H9 (cell line): Measurements from ENCODE around the gene RAB11FIP5. TPM values are rescaled to one million over a fixed set of nuclear protein-coding genes. Genes with fewer than 3 reads are reported as not detected.

Source experiments
- DNase-seq: peaks from one replicate; pipeline ENCODE4 v3.0.0-alpha.2; 2017
- H2AFZ ChIP-seq: one replicate; pipeline ENCODE4 v1.6.1; 2013; ENCODE audit warnings: mild to moderate bottlenecking, low read length, control low read depth, moderate library complexity
- H2AK5ac ChIP-seq: 2 replicates; pipeline ENCODE4 v1.6.1; 2013; ENCODE audit warnings: low read length, control low read depth, mixed read lengths; ENCODE audit not compliant: insufficient read length
- H2BK120ac ChIP-seq: one replicate; pipeline ENCODE4 v1.6.1; 2013; ENCODE audit warnings: low read depth, mild to moderate bottlenecking, low read length, control low read depth, inconsistent platforms; ENCODE audit not compliant: poor library complexity, severe bottlenecking
- H2BK12ac ChIP-seq: 2 replicates; pipeline ENCODE4 v1.6.1; 2013; ENCODE audit warnings: low read length, control low read depth, mixed read lengths, low read depth; ENCODE audit not compliant: insufficient read length
- H2BK15ac ChIP-seq: 2 replicates; pipeline ENCODE4 v1.6.1; 2013; ENCODE audit warnings: low read depth, low read length, control low read depth
- H2BK20ac ChIP-seq: one replicate; pipeline ENCODE4 v1.6.1; 2013; ENCODE audit warnings: low read depth, mild to moderate bottlenecking, low read length, control low read depth, inconsistent platforms; ENCODE audit not compliant: poor library complexity, severe bottlenecking
- H2BK5ac ChIP-seq: 2 replicates; pipeline ENCODE4 v1.6.1; 2013; ENCODE audit warnings: low read length, control low read depth, mixed read lengths; ENCODE audit not compliant: insufficient read length
- H3K14ac ChIP-seq: 2 replicates; pipeline ENCODE4 v1.6.1; 2013; ENCODE audit warnings: low read length, control low read depth; ENCODE audit not compliant: insufficient read depth
- H3K18ac ChIP-seq: 2 replicates; pipeline ENCODE4 v1.6.1; 2013; ENCODE audit warnings: low read depth, mild to moderate bottlenecking, mixed read lengths, low read length, control low read depth; ENCODE audit not compliant: insufficient read length
- H3K23ac ChIP-seq: 2 replicates; pipeline ENCODE4 v1.6.1; 2013; ENCODE audit warnings: low read length, control low read depth, mixed read lengths, low read depth; ENCODE audit not compliant: insufficient read length
- H3K23me2 ChIP-seq: 2 replicates; pipeline ENCODE4 v1.6.1; 2013; ENCODE audit warnings: low read depth, mild to moderate bottlenecking, mixed read lengths, low read length, control low read depth; ENCODE audit not compliant: insufficient read length, poor library complexity, severe bottlenecking
- H3K27ac ChIP-seq: 2 replicates; pipeline ENCODE4 v1.5.1; 2013; ENCODE audit warnings: low read length, control low read depth, mixed read lengths, low read depth; ENCODE audit not compliant: insufficient read length
- H3K27me3 ChIP-seq: 2 replicates; pipeline ENCODE4 v1.6.1; 2013; ENCODE audit warnings: low read length, control low read depth, inconsistent platforms; ENCODE audit not compliant: insufficient read depth
- H3K4ac ChIP-seq: 2 replicates; pipeline ENCODE4 v1.6.1; 2013; ENCODE audit warnings: low read depth, mild to moderate bottlenecking, control low read depth, inconsistent platforms, low read length, moderate library complexity
- H3K4me1 ChIP-seq: 2 replicates; pipeline ENCODE4 v1.6.1; 2013; ENCODE audit warnings: low read length, control low read depth, inconsistent platforms; ENCODE audit not compliant: insufficient read depth
- H3K4me2 ChIP-seq: 2 replicates; pipeline ENCODE4 v1.6.1; 2013; ENCODE audit warnings: low read length, control low read depth, mixed read lengths; ENCODE audit not compliant: insufficient read length, insufficient read depth
- H3K56ac ChIP-seq: 2 replicates; pipeline ENCODE4 v1.6.1; 2013; ENCODE audit warnings: low read depth, mild to moderate bottlenecking, mixed read lengths, low read length, control low read depth; ENCODE audit not compliant: insufficient read length
- H3K79me1 ChIP-seq: 2 replicates; pipeline ENCODE4 v1.6.1; 2013; ENCODE audit warnings: low read depth, mild to moderate bottlenecking, moderate library complexity, low read length, control low read depth, inconsistent platforms; ENCODE audit not compliant: insufficient read depth, poor library complexity, severe bottlenecking
- H3K79me2 ChIP-seq: 2 replicates; pipeline ENCODE4 v1.6.1; 2013; ENCODE audit warnings: low read length, control low read depth, inconsistent platforms; ENCODE audit not compliant: insufficient read depth
- H3K9ac ChIP-seq: 2 replicates; pipeline ENCODE4 v1.6.1; 2013; ENCODE audit warnings: low read length, control low read depth, mixed read lengths; ENCODE audit not compliant: insufficient read length; ENCODE audit errors: extremely low read depth
- H3K9me3 ChIP-seq: one replicate; pipeline ENCODE4 v1.6.1; 2013; ENCODE audit warnings: low read depth, low read length, inconsistent platforms; ENCODE audit not compliant: control insufficient read depth
- H3T11ph ChIP-seq: one replicate; pipeline ENCODE4 v1.6.1; 2013; ENCODE audit warnings: mild to moderate bottlenecking, low read length, control low read depth, inconsistent platforms
- H4K20me1 ChIP-seq: one replicate; pipeline ENCODE4 v1.6.1; 2013; ENCODE audit not compliant: control insufficient read depth, insufficient read length, insufficient read depth
- H4K5ac ChIP-seq: 2 replicates; pipeline ENCODE4 v1.6.1; 2013; ENCODE audit warnings: low read depth, mild to moderate bottlenecking, mixed read lengths, low read length, control low read depth; ENCODE audit not compliant: insufficient read length
- H4K8ac ChIP-seq: replicated peaks from 2 replicates; pipeline ENCODE4 v1.6.1; 2013; ENCODE audit warnings: low read length, control low read depth, mixed read lengths, low read depth; ENCODE audit not compliant: insufficient read length
- H4K91ac ChIP-seq: 2 replicates; pipeline ENCODE4 v1.6.1; 2013; ENCODE audit warnings: low read depth, mild to moderate bottlenecking, moderate library complexity, mixed read lengths, low read length, control low read depth; ENCODE audit not compliant: insufficient read length
- H3K27ac Mint-ChIP-seq, 3 experiments: 2 replicates in 2 of 3; 3 replicates in 1 of 3; pipeline ENCODE4 v1.8.0; 2020 to 2021; ENCODE audit warnings: mixed read lengths in 3 of 3, mild to moderate bottlenecking in 1 of 3, moderate library complexity in 1 of 3
- H3K27me3 Mint-ChIP-seq: 2 replicates; pipeline ENCODE4 v1.8.0; 2021; ENCODE audit warnings: low read depth, mild to moderate bottlenecking, moderate library complexity, mixed read lengths
- H3K36me3 Mint-ChIP-seq, 3 experiments: 2 replicates in 2 of 3; 3 replicates in 1 of 3; pipeline ENCODE4 v1.8.0; 2020 to 2021; ENCODE audit warnings: low read depth in 3 of 3, mixed read lengths in 3 of 3; ENCODE audit not compliant: insufficient read depth in 1 of 3
- H3K4me1 Mint-ChIP-seq, 2 experiments: 2 replicates each; pipeline ENCODE4 v1.8.0; 2020; ENCODE audit warnings: mixed read lengths in 2 of 2
- H3K4me3 Mint-ChIP-seq, 2 experiments: 2 replicates in 1 of 2; 3 replicates in 1 of 2; pipeline ENCODE4 v1.8.0; 2020 to 2021; ENCODE audit warnings: mild to moderate bottlenecking in 2 of 2, mixed read lengths in 2 of 2, moderate library complexity in 1 of 2
- H3K9me3 Mint-ChIP-seq, 2 experiments: 2 replicates in 1 of 2; 3 replicates in 1 of 2; pipeline ENCODE4 v1.8.0; 2020; ENCODE audit warnings: mild to moderate bottlenecking in 2 of 2, mixed read lengths in 2 of 2, moderate library complexity in 1 of 2
- WGBS: extraction: QIAGEN DNeasy Blood & Tissue Kit; methylation state at CpG from one replicate; pipeline ENCODE4 v1.1.7; 2013; ENCODE audit warnings: missing lambda C conversion rate, low lambda C conversion rate, mixed read lengths; ENCODE audit not compliant: insufficient read length; ENCODE audit errors: extremely low coverage; 5-methylcytosine and 5-hydroxymethylcytosine counted together
- total RNA-seq: library from RNA; stranded (reverse); gene quantifications from 2 replicates; pipeline ENCODE4 v1.2.1, GENCODE V29; 2021
- TF ChIP-seq, protein P1 (sequence below): fragments of 200-600 bp; sonication (generic); conservative IDR thresholded peaks from 3 replicates; pipeline ENCODE4 v1.8.0; 2021; ENCODE audit warnings: antibody characterized with exemption, mild to moderate bottlenecking

The RAB11FIP5 gene
- total RNA-seq, 1 experiment from 2014 or later: 7.1 TPM

DNA sequence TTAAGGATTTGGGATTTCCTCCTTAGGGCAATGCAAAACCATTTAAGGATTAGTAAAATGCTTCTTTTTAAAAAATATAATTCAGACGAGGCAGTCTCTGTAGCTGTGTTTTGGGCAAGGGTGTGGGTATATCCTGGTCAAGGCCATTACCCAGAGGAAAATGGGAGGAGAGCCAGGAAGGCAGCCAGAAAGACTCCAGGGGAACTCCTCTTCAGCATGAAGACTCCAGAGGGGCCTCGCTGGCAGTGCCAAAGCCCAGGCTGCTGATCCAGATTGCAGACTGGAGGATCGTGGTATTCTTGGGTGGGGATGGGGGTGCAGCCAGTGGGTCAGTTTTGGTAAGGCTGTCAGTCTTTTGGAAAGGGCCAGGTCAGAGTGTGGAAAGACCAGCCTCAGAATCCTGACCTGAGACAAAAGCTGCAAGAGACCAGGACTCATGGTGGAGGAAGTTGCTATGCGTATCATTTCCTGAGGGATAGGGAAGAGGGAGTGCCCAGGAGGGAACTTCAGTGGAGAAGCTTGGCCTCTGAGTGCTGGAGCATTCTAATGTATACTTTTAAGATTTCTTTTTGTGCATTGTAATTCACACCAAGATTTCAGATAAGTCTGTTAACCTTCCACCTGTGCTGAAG is 20.9 kb upstream of the RAB11FIP5 start:
- H3K4me1 Mint-ChIP-seq: peaks cover 2 to 5% of the 10 kb centered on the region in 2 experiments; a peak in 3 of 4 replicates
- TF ChIP-seq, protein P1, sequence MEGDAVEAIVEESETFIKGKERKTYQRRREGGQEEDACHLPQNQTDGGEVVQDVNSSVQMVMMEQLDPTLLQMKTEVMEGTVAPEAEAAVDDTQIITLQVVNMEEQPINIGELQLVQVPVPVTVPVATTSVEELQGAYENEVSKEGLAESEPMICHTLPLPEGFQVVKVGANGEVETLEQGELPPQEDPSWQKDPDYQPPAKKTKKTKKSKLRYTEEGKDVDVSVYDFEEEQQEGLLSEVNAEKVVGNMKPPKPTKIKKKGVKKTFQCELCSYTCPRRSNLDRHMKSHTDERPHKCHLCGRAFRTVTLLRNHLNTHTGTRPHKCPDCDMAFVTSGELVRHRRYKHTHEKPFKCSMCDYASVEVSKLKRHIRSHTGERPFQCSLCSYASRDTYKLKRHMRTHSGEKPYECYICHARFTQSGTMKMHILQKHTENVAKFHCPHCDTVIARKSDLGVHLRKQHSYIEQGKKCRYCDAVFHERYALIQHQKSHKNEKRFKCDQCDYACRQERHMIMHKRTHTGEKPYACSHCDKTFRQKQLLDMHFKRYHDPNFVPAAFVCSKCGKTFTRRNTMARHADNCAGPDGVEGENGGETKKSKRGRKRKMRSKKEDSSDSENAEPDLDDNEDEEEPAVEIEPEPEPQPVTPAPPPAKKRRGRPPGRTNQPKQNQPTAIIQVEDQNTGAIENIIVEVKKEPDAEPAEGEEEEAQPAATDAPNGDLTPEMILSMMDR: no peak
- WGBS: no CpG with 5 or more reads among the region's 4 CpGs
- H3K9me3 ChIP-seq: no peaks in the 10 kb centered on the region
- H3K56ac ChIP-seq: no peak overlapping the region
- no peak overlapping the region for H3K14ac ChIP-seq
- no peak overlapping the region for H2BK15ac ChIP-seq
- no peaks in the 10 kb centered on the region for H3K27me3 ChIP-seq
- no peaks in the 10 kb centered on the region for H3K79me2 ChIP-seq
- no peak overlapping the region for H3K4me3 Mint-ChIP-seq
- H3K27me3 Mint-ChIP-seq: peaks cover 10% of the 10 kb centered on the region
- H3K9me3 Mint-ChIP-seq: peaks cover 2% of the 10 kb centered on the region in 2 experiments; a peak in 2 of 5 replicates
- no peak overlapping the region for H2BK12ac ChIP-seq
- H3K79me1 ChIP-seq: no peaks in the 10 kb centered on the region
- H4K8ac ChIP-seq: no peak overlapping the region
- H3K36me3 Mint-ChIP-seq: peaks cover 0 to 2% (median 0%) of the 10 kb centered on the region in 3 experiments; a peak in 1 of 7 replicates
- H3T11ph ChIP-seq: no peak overlapping the region
- H3K9ac ChIP-seq: no peak overlapping the region
- H3K18ac ChIP-seq: no peak overlapping the region
- H4K5ac ChIP-seq: no peak overlapping the region
- H3K4me1 ChIP-seq: 0 out of 2 replicates have a peak, but pooled peaks cover 3% of the 10 kb centered on the region
- H2AK5ac ChIP-seq: no peak overlapping the region
- no peak overlapping the region for H3K4me2 ChIP-seq
- H2BK5ac ChIP-seq: no peak overlapping the region
- no peaks in the 10 kb centered on the region for H3K23me2 ChIP-seq
- H3K23ac ChIP-seq: no peak overlapping the region
- no peak overlapping the region for H2AFZ ChIP-seq
- H2BK120ac ChIP-seq: no peak overlapping the region
- H2BK20ac ChIP-seq: no peak overlapping the region
- no peak overlapping the region for H3K4ac ChIP-seq
- H3K27ac Mint-ChIP-seq: no peak overlapping the region; a peak in 1 of 7 replicates
- H3K27ac ChIP-seq: no peak overlapping the region
- H4K20me1 ChIP-seq: no peaks in the 10 kb centered on the region
- DNase-seq: no peak
- H4K91ac ChIP-seq: no peak overlapping the region
